Stomach (tissue), 9 donors: ENCODE data around the gene CXCL3. TPM values are rescaled to one million over a fixed set of nuclear protein-coding genes. Genes with fewer than 3 reads are reported as not detected.

ENCODE experiments used
- DNase-seq, 2 donors: peaks; one replicate each; pipeline versions ENCODE4 v3.0.0 to v3.0.0-alpha.2; 2013 to 2019
- H3K27ac ChIP-seq, 5 donors: fragments of 200-600 bp in 4 of 5; sonication (generic) in 4 of 5; one replicate each; pipeline ENCODE4 v1.5.1; 2013 to 2019; ENCODE audit warnings: mild to moderate bottlenecking in 1 of 5, moderate library complexity in 1 of 5
- H3K27me3 ChIP-seq, 3 donors: fragments of 200-600 bp; sonication (generic); one replicate each; pipeline ENCODE4 v1.5.1; 2017 to 2019; ENCODE audit warnings: mixed run types in 1 of 3
- H3K36me3 ChIP-seq, 4 donors: fragments of 200-600 bp; sonication (generic); 1 replicate in 3 of 4; 2 replicates in 1 of 4; pipeline ENCODE4 v1.5.1; 2016 to 2019
- H3K4me1 ChIP-seq, 4 donors: fragments of 200-600 bp; sonication (generic); one replicate each; pipeline ENCODE4 v1.5.1; 2016 to 2019
- H3K4me3 ChIP-seq, 4 donors: fragments of 200-600 bp; sonication (generic) in 3 of 4; one replicate each; pipeline ENCODE4 v1.5.1; 2016 to 2019; ENCODE audit warnings: mild to moderate bottlenecking in 1 of 4
- H3K9me3 ChIP-seq, 4 donors: fragments of 200-600 bp; sonication (generic); one replicate each; pipeline ENCODE4 v1.5.1; 2016 to 2019
- CTCF ChIP-seq, 7 experiments: fragments of 450-650 bp in 4 of 7; fragments of 200-600 bp in 3 of 7; sonication (generic) in 3 of 7; IDR thresholded peaks; one replicate each; pipeline ENCODE4 v1.5.1; 2016 to 2019; ENCODE audit warnings: antibody characterized with exemption in 7 of 7, control low read depth in 2 of 7, mild to moderate bottlenecking in 1 of 7
- EP300 ChIP-seq: sonication (generic); formaldehyde crosslinking; IDR thresholded peaks from one replicate; pipeline ENCODE4 v1.6.1; 2017; ENCODE audit warnings: antibody characterized with exemption
- POLR2A ChIP-seq, 4 donors: fragments of 450-650 bp; IDR thresholded peaks; one replicate each; pipeline ENCODE4 v1.6.1; 2016; ENCODE audit warnings: antibody characterized with exemption in 4 of 4, control low read depth in 2 of 4, mild to moderate bottlenecking in 1 of 4, moderate library complexity in 1 of 4
- POLR2AphosphoS5 ChIP-seq, 3 donors: sonication (generic); formaldehyde crosslinking; IDR thresholded peaks; one replicate each; pipeline ENCODE4 v1.6.1; 2016; ENCODE audit warnings: antibody characterized with exemption in 3 of 3
- WGBS, 5 donors: extraction: QIAGEN DNeasy Blood & Tissue Kit in 3 of 5; methylation state at CpG; one replicate each; pipeline versions ENCODE4 v1.1.5 to v1.1.7; 2013 to 2018; 5-methylcytosine and 5-hydroxymethylcytosine counted together
- intact Hi-C: fragments of 100-400 bp; cut with DNase I; formaldehyde crosslinking; loops from one replicate; pipeline ENCODE4 v1.15.1; 2023; ENCODE audit warnings: low total_unique reads
- polyA plus RNA-seq, 3 donors: library from polyadenylated mRNA; stranded (reverse); fragments of 200-250 nt; gene quantifications; one replicate each; pipeline ENCODE4 v1.2.3, GENCODE V29; 2013
- total RNA-seq, 5 donors: library from RNA; depleted of rRNA; stranded (reverse); fragments of >200 nt; gene quantifications; one replicate each; pipeline versions ENCODE4 v1.1.0 to v1.2.3, GENCODE V29; 2014 to 2016
- donor health status: healthy with polysubstance abuse.
- donor health status: Bipolar disorder and iron deficiency.
- donor health status: healthy.

CXCL3 gene
- total and polyA plus RNA-seq, 8 donors = 2.7 to 94.6 (median 18.5) TPM; not detected in 1

- intact Hi-C loops = no loop called here
- 19 to 35% (median 22%) methylated on average over 1 of the region's 1 CpG for WGBS, 5 donors
- no peak for DNase-seq
- Histone ChIP-seq H3K4me1 (peaks cover 0 to 14% (median 0%) of the 10 kb centered on the region in 4 donors), H3K9me3 (no peaks in the 10 kb centered on the region), H3K27me3 (no peaks in the 10 kb centered on the region), H3K36me3 (no peaks in the 10 kb centered on the region), H3K27ac (no peak overlapping the region), H3K4me3 (no peak overlapping the region)
- TF ChIP-seq EP300 = no peak
- TF ChIP-seq POLR2A (IDR thresholded peaks at IDR 0.05) = no peak
- TF ChIP-seq POLR2AphosphoS5 (IDR thresholded peaks at IDR 0.05) = no peak
- TF ChIP-seq CTCF (IDR thresholded peaks at IDR 0.05) = no peak
These were observed 24.2 kb downstream of the CXCL3 start for GRCh38 chr4:74014332-74014731.

- 46 to 65% (median 58%) methylated on average over 2 of the region's 2 CpGs for WGBS, 5 donors
- intact Hi-C loops = no loop called here
These were observed 25.2 kb downstream of the CXCL3 start for GRCh38 chr4:74013264-74013663.

GRCh38 chr4:74012130-74012529 is 26.4 kb downstream of the CXCL3 start:
- TF ChIP-seq CTCF (IDR thresholded peaks at IDR 0.05) = no peak
- TF ChIP-seq POLR2A (IDR thresholded peaks at IDR 0.05) = no peak
- no peak for TF ChIP-seq POLR2AphosphoS5 (IDR thresholded peaks at IDR 0.05)
- intact Hi-C loops = no loop called here
- Histone ChIP-seq H3K9me3 (no peaks in the 10 kb centered on the region), H3K4me3 (no peak overlapping the region), H3K27ac (no peak overlapping the region), H3K4me1 (peaks cover 0 to 6% (median 0%) of the 10 kb centered on the region in 4 donors), H3K36me3 (no peaks in the 10 kb centered on the region), H3K27me3 (no peaks in the 10 kb centered on the region)
- 83 to 90% (median 89%) methylated on average over 4 of the region's 4 CpGs for WGBS, 5 donors
- DNase-seq = peak in 1 of 2 donors; percentile 12

More at GRCh38 chr4:74013264-74013663, 25.2 kb downstream of the CXCL3 start:
- no peak for DNase-seq
- H3K27ac ChIP-seq = no peak overlapping the region
- H3K27me3 ChIP-seq = no peaks in the 10 kb centered on the region
- H3K9me3 ChIP-seq = no peaks in the 10 kb centered on the region
- TF ChIP-seq CTCF (IDR thresholded peaks at IDR 0.05) = no peak
- no peak for TF ChIP-seq POLR2A (IDR thresholded peaks at IDR 0.05)
- TF ChIP-seq EP300 = no peak
- no peak for TF ChIP-seq POLR2AphosphoS5 (IDR thresholded peaks at IDR 0.05)
- H3K4me3 ChIP-seq = no peak overlapping the region
- no peaks in the 10 kb centered on the region for H3K36me3 ChIP-seq
- peaks cover 0 to 7% (median 0%) of the 10 kb centered on the region in 4 donors for H3K4me1 ChIP-seq

- no peaks in the 10 kb centered on the region for H3K36me3 ChIP-seq
- H3K9me3 ChIP-seq = no peaks in the 10 kb centered on the region
- 78 to 93% (median 91%) methylated on average over 3 of the region's 3 CpGs for whole genome bisulfite sequencing, 5 donors
- intact Hi-C loops = no loop called here
- peaks cover 0 to 17% (median 3%) of the 10 kb centered on the region in 4 donors for H3K4me1 ChIP-seq
- no peak overlapping the region for H3K27ac ChIP-seq
- DNase-seq = no peak
- no peaks in the 10 kb centered on the region for H3K27me3 ChIP-seq
- TF ChIP-seq POLR2A (IDR thresholded peaks at IDR 0.05) (no peak), POLR2AphosphoS5 (IDR thresholded peaks at IDR 0.05) (no peak), CTCF (IDR thresholded peaks at IDR 0.05) (no peak), EP300 (no peak)
- H3K4me3 ChIP-seq = no peak overlapping the region
These were observed 29.2 kb downstream of the CXCL3 start for GRCh38 chr4:74009307-74009706.
